ENCODE data around the gene TALDO1.

DNA sequence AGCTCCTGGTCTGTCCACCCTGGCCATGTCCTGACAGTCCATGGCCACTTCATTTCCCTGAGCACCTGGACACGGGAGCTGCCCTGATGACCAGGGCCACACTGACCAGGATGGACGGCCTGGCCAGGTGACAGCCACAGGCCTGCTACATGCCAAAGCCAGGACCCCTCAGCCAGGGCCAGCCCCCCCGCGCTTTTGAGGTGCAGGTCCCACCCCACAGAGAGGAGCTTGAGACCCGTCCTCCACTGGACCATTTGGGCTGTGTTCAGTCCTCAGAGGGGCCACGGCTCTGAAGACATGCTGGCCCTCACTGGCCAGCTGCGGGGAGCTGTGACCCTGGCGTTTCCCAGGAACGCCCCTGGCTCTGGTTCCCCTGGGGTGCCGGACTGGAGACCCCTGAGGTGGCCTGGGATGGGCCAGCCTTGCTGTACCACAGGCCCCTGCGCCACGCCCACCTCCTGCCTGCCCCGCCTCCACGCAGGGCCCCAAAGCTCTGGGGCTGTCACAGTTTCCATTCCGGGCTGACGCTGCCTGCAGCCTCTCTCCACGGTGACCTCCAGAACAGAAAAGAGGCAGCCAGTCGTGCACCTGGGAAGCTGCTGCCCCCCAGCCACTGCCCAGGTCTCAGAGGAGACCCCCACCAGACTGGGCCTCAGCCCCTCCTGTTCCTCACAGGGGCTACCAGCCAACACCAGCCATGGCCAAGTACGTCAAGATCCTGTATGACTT lies 23.1 kb upstream of the TALDO1 start:
- TF ChIP-seq, protein P1, sequence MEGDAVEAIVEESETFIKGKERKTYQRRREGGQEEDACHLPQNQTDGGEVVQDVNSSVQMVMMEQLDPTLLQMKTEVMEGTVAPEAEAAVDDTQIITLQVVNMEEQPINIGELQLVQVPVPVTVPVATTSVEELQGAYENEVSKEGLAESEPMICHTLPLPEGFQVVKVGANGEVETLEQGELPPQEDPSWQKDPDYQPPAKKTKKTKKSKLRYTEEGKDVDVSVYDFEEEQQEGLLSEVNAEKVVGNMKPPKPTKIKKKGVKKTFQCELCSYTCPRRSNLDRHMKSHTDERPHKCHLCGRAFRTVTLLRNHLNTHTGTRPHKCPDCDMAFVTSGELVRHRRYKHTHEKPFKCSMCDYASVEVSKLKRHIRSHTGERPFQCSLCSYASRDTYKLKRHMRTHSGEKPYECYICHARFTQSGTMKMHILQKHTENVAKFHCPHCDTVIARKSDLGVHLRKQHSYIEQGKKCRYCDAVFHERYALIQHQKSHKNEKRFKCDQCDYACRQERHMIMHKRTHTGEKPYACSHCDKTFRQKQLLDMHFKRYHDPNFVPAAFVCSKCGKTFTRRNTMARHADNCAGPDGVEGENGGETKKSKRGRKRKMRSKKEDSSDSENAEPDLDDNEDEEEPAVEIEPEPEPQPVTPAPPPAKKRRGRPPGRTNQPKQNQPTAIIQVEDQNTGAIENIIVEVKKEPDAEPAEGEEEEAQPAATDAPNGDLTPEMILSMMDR (IDR thresholded peaks at IDR 0.05; ENCODE audit: low read depth, low read length, poor library complexity, severe bottlenecking) = no peak
- TF ChIP-seq EZH2phosphoT487 (IDR thresholded peaks at IDR 0.05; ENCODE audit: borderline replicate concordance, low read length) = no peak

Measured in DOHH2 (cell line).